HG02870 (cell line): ENCODE data around the gene CYP27A1.
"Not testable (repeated sequence)": the region's sequence is repeated elsewhere in the genome, so short reads cannot be mapped to it uniquely, and the experiment has no call there.

ENCODE experiments used
- ATAC-seq: cut with Tn5 transposase; IDR thresholded peaks from one replicate; pipeline ENCODE4 v1.9.1; 2021; ENCODE audit warnings: mild to moderate bottlenecking, moderate library complexity; ENCODE audit not compliant: unreplicated experiment

CYP27A1 gene

GRCh38 chr2:218772759-218773158 is 9.2 kb upstream of the CYP27A1 start:
- ATAC-seq: not testable (repeated sequence)

DNA sequence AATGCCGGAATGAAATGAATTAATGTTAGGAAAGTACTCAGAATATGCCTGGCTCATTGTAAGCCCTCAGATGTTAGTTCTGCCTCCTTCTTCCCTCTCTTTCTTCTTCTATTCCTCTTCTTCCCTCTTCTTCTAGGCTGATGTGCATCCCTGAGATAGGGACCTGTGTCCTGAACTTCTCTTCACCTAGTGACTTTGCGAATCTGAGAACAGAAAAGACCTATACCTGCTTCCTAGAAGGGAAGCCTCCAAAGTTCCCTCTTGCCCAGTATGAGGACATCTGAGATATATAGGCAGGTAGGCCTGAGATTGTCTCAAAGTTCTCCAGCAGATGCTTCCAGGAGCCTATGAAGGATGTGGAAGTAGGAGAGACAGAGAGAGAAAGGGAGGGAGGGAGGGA is 8.1 kb upstream of the CYP27A1 start:
- no peak for ATAC-seq

- no peak for ATAC-seq
Measured at GRCh38 chr2:218776488-218776887, 5.5 kb upstream of the CYP27A1 start.

- no peak for ATAC-seq
Measured at GRCh38 chr2:218777276-218777990, 4.5 kb upstream of the CYP27A1 start.

DNA sequence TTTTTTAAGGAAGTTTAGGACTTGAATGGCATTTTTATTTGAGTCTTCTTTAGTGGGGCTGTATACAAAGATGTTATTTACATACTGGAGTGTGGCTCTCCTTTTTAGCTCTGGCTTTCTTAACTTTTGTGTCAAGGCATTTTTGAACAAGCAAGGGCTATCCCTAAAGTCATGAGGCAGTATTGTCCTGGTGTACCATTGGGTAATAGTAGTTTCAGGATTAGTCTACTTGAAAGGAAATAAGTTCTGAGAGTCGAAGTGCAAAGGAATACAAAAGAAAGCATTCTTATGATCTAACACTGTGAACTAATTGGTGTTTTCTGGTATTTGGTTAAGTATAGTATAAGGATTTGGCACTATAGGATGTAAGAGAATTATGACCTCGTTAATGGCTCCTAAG is 1.9 kb upstream of the CYP27A1 start:
- ATAC-seq: no peak

DNA sequence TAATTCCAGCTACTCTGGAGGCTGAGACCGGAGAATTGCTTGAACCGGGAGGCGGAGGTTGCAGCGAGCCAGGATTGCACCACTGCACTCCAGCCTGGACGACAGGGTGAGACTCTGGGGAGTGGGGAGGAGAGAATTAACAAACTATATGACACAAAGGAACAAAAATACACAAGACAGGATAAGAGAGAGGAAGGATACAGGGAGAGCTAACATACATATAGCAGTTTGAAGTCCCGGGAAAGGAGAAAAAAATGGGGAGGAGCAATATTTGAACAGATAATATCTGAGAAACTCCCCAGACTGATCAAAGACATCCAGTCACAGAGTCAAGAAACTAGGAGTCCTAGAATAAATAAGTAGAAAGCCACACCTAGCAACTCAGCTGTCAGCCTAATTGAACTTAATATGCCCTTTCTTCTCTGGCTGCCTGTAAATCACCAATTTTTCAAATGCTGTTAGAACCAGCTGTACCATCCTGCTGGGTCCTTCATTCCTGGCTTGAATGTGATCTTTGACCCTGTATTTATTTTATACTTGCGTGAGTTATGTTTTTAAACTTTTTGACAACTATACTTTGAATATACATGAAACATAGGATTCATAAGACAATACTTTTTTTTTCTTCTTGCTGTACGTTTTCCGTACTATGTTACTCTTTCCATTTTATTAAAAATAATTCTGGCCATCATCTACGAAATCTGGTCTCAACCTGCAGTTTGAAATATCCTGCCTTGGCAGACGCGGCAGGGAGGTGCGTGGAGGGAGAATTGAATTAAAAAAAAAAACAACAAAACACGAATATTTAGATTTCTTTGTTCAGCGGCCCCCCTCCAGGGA is 876 bp upstream of the CYP27A1 start:
- no peak for ATAC-seq

DNA sequence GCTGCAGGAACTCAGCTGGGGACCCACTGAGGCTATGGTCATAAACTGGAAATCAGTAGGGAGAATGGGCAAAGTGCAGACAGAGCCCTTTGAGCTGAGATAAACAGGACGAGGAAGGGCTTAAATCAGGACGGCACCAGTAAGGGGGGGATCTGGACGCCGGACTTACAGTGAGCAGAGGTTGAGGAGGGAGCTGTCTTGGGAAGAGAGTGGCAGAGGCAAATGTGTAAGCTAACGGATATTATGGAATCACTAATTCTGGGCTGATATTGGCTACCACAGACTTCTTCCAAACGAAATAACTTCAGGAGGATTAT is 539 bp downstream of the CYP27A1 start:
- ATAC-seq: no peak

DNA sequence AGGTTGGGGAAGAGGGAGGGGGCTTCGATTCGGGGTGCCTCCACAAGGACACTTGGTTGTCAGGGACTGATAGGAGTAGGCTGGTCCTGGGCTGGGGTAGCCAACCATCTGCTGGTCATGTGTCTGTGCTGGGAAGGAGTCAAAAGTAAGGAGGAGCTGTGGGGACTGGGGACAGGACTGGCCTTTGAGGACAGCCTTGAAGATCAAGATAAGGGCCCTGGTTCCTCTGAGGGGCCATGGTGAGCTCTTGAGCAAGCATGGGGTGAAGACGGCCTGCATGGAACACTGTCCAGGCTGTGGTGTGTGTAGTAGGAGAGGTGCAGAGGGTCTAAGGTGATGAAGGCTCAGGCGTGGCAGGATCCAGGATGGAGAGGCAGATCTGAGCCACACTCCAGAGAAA is 1.7 kb downstream of the CYP27A1 start:
- ATAC-seq: no peak

DNA sequence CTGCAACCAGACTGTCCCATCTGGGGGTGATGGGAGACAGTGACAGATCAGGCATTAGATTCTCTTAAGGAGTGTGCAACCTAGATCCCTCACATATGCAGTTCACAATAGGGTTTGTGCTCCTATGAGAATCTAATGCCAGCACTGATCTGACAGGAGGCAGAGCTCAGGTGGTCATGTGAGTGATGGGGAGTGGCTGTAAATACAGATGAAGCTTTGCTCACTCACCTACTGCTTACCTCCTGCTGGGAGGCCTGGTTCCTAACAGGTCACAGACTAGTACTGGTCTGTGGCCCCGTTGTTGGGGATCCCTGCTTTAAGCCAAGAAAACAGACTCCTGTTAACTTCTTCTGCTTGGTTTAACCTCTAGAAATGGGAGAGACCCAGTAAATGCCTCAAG is 3.2 kb downstream of the CYP27A1 start:
- ATAC-seq: no peak

DNA sequence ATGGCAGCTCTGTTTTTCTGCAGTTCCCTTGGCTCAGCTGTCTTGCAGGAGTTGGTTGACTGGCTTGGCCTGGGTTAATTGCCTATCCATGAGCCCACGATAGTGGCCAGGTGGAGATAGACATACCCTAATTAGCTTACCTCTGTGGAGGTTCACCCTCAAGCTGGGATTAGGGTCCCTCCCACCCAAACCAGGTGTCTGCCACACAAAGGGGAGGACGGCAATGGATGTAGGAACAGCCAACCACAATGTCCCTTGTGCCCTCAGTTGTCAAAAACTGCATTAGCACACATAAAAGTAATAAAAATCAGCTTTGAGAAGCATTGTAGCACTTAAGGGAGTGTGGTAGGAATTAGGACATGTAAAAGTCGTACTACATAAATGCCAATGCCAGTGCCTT is 4.2 kb downstream of the CYP27A1 start:
- ATAC-seq: no peak

DNA sequence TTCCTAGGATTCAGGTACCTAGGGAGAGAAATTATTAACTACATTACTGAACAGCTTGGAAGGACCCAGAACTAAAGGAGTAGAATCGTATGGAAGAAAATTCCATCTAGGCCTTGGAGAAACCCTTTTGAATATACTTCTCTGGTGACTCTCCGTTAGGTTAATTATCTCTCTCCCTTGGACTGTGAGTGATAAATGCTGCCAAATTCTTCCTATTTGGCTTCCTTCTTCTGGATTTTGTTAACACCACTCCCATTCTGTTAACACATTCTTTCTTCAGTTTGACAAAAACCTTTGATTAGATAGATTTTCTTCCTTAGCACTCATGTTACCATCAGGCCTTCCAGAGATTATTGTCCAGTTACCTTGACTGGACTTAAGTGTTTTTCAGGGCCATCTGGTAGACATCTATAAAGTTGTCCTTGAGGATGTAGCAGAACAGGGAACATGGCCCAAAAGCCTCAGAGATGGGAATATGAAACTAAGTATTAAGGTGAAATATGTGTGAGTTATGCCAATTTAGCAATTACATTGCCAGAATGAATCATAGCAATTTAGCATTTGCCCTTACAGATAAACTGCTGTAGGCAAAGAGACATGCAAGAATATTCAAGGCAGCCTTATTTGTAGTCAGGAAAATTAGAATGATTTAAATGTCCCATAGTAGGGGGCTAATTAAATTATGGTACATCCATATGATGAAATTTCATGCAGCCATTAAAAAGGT is 6.7 kb downstream of the CYP27A1 start:
- no peak for ATAC-seq

GRCh38 chr2:218792433-218792832 is 10.5 kb downstream of the CYP27A1 start:
- ATAC-seq: no peak

DNA sequence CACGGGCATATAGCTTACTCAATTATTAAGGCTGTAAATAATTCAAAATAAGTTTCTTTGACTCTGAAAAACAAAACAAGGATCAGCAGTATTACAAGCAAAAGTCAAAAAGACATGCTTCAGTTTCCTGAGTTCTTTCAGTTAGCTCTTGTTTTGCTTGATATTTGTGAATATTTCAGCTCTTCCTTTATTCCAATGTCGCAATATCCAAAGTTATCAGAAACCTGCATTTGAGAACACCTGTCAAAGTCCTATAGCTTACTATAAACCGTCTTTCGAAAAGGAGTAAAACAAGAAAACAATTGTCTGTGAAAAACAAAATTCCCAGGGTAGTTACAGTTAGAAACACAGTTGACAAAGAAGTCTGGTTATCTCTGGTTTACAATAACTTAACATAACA is 14.7 kb downstream of the CYP27A1 start:
- no peak for ATAC-seq

DNA sequence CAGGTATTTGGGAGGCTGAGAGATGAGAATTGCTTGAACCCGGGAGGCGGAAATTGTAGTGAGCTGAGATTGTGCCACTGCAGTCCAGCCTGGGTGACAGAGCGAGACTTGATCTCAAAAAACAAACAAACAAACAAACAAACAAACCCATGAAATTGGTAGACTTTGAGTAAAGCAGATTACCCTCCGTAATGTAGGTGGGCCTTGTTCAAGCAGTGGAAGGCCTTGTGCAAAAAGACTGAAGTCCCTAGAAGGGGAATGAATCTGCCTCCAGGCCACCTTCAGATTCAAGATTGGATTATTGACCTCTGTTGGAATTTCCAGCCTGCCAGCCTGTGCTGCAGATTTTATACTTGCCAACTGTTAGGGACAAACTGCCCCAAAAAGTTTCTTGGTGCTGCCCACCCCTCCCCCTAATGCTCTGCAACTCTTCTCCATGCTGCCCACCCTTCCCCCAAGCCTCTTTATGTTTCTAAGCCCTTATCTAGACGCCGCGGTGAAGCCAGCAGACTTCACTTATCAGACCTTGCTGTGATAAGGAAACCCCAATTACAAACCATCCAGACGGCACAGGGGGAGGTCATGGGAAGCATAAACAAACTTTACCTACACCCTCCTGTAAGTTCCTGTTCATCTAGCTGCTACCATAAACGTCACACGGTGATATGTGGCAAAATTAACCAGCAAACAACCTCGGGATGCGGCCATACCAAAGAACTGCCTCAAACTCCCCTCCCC is 17.0 kb downstream of the CYP27A1 start:
- no peak for ATAC-seq

GRCh38 chr2:218799990-218800389 is 18.0 kb downstream of the CYP27A1 start:
- ATAC-seq: no peak

- no peak for ATAC-seq
Measured at GRCh38 chr2:218802386-218802994, 20.5 kb downstream of the CYP27A1 start.

- ATAC-seq: no peak
Measured at GRCh38 chr2:218804817-218805216, 22.9 kb downstream of the CYP27A1 start.

- no peak for ATAC-seq
Measured at GRCh38 chr2:218805627-218806026, 23.7 kb downstream of the CYP27A1 start.

DNA sequence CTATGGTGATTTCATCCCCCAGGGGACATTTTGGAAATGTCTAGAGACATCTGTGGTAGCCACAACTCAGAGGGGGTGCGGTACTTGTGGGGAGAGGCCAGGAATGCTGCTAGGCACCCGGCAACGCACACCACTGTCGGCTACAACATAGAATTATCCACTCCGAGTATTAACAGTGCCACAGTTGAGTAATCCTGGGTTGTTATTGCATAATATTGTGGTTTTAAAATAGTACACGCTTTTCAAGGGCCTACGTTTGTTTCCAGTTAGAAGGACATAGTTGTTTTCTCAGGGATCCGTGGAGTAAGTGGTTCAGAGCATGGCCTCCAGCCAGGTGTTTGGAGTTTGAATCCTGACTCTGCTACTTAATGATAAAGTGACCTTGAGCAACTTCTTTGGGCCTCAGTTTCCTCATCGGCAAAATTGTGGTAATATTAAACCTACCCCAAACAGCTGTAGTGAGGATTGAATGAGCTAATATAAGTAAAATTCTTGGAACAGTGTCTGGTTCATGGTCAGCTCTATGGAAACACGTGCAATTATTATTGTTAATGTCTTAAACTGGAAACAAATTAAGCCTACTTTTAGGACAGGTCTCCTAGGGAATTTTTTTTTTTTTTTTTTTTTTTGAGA is 24.5 kb downstream of the CYP27A1 start:
- ATAC-seq: no peak

DNA sequence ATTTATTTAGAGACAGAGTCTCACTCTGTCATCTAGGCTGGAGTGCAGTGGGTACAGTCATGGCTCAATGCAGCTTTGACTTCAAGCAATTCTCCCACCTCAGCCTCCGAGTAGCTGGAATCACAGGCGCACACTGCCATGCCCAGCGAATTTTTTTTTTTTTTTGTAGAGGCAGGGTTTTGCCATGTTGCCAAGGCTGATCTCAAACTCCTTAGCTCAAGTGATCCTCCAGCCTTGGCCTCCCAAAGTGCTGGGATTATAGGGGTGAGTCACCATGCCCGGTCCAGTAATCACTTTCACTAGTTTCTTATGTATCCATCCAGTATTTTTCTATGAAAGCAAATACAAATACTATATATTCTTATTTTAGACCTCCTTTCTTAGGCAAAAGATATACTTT is 25.7 kb downstream of the CYP27A1 start:
- no peak for ATAC-seq
